ENCODE data around the gene CDK12.

DNA sequence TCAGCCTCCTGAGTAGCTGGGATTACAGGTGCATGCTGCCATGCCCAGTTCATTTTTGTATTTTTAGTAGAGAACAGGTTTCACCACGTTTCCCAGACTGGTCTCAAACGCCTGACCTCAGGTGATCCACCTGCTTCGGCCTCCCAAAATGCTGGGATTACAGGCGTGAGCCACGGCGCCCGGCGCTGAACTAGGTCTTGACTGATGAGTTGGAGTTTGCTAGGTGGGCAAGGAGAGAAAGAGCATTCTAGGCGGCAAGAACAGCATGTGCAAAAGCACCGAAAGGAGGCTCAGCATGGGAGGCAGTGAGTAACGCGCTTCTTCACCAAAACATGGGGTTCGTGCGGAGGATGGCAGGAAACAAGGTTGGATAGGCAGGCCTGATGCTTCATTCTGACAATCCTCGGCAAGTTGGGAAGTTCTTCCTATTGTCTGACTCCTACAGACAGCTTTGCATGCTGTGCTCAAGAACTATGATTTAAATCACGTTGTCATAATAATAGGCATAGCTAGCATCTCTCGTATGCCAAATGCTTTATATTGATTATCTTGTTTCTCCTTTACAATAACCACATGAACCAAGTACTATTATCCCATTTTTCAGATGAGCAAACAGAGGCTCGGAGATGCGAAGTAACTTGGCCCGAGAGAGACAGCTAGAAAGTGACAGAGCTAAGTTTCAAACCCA is 119.9 kb downstream of the CDK12 start:
- TF ChIP-seq, protein P1, sequence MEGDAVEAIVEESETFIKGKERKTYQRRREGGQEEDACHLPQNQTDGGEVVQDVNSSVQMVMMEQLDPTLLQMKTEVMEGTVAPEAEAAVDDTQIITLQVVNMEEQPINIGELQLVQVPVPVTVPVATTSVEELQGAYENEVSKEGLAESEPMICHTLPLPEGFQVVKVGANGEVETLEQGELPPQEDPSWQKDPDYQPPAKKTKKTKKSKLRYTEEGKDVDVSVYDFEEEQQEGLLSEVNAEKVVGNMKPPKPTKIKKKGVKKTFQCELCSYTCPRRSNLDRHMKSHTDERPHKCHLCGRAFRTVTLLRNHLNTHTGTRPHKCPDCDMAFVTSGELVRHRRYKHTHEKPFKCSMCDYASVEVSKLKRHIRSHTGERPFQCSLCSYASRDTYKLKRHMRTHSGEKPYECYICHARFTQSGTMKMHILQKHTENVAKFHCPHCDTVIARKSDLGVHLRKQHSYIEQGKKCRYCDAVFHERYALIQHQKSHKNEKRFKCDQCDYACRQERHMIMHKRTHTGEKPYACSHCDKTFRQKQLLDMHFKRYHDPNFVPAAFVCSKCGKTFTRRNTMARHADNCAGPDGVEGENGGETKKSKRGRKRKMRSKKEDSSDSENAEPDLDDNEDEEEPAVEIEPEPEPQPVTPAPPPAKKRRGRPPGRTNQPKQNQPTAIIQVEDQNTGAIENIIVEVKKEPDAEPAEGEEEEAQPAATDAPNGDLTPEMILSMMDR (IDR thresholded peaks at IDR 0.05): no peak
- TF ChIP-seq EP300 (IDR thresholded peaks at IDR 0.05): no peak
